ENCODE data around the gene PRKG1. TPM values are rescaled to one million over a fixed set of nuclear protein-coding genes. Genes with fewer than 3 reads are reported as not detected.

Gene PRKG1
- total RNA-seq, 4 donors from 2014 or later: 1.2 to 6.5 (median 2.7) TPM

GRCh38 chr10:51800725-51801424, 726.6 kb downstream of the PRKG1 start:
- no peaks in the 10 kb centered on the region for H3K4me1 ChIP-seq
- H3K9me3 ChIP-seq: no peaks in the 10 kb centered on the region
- 75% methylated on average over 4 of the region's 4 CpGs for WGBS
- TF ChIP-seq EP300 (IDR thresholded peaks at IDR 0.05) (no peak), POLR2AphosphoS5 (IDR thresholded peaks at IDR 0.05) (no peak), POLR2A (IDR thresholded peaks at IDR 0.05) (no peak)
- TF ChIP-seq, protein P1, sequence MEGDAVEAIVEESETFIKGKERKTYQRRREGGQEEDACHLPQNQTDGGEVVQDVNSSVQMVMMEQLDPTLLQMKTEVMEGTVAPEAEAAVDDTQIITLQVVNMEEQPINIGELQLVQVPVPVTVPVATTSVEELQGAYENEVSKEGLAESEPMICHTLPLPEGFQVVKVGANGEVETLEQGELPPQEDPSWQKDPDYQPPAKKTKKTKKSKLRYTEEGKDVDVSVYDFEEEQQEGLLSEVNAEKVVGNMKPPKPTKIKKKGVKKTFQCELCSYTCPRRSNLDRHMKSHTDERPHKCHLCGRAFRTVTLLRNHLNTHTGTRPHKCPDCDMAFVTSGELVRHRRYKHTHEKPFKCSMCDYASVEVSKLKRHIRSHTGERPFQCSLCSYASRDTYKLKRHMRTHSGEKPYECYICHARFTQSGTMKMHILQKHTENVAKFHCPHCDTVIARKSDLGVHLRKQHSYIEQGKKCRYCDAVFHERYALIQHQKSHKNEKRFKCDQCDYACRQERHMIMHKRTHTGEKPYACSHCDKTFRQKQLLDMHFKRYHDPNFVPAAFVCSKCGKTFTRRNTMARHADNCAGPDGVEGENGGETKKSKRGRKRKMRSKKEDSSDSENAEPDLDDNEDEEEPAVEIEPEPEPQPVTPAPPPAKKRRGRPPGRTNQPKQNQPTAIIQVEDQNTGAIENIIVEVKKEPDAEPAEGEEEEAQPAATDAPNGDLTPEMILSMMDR (IDR thresholded peaks at IDR 0.05): no peak
- H3K4me3 ChIP-seq: no peak overlapping the region
- H3K27me3 ChIP-seq: no peaks in the 10 kb centered on the region
- DNase-seq (ENCODE audit: low spot score in 2 of 2): no peak
- H3K36me3 ChIP-seq: no peaks in the 10 kb centered on the region
- H3K27ac ChIP-seq: no peak overlapping the region

DNA sequence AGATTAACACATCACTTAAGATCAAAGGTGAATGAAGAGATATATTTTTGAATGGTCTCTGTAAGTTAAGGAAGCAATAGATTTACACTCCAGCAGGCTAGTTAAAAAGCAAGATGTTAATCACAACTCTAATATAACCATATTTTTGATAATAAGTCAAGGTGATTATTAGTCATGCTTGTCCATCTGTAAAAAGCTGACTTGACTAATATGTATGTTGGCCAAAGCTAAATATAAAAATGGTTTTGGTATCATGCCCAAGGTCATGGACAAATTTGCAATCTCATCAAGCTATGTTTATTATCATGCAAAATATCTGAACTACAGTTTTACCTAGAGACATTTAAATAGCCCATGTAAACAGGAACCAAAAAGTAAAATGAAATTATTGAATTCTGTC, 727.7 kb downstream of the PRKG1 start:
- Histone ChIP-seq H3K27ac (no peak overlapping the region), H3K4me1 (no peaks in the 10 kb centered on the region), H3K27me3 (no peaks in the 10 kb centered on the region), H3K36me3 (no peaks in the 10 kb centered on the region), H3K4me3 (no peak overlapping the region), H3K9me3 (no peaks in the 10 kb centered on the region)
- no peak for DNase-seq (ENCODE audit: low spot score in 2 of 2)
- no peak for TF ChIP-seq POLR2AphosphoS5 (IDR thresholded peaks at IDR 0.05)
- TF ChIP-seq, protein P1 (IDR thresholded peaks at IDR 0.05): no peak
- TF ChIP-seq EP300 (IDR thresholded peaks at IDR 0.05): no peak
- TF ChIP-seq POLR2A (IDR thresholded peaks at IDR 0.05): no peak

GRCh38 chr10:51804866-51805265, 730.6 kb downstream of the PRKG1 start:
- no peaks in the 10 kb centered on the region for H3K36me3 ChIP-seq
- DNase-seq (ENCODE audit: low spot score in 2 of 2): no peak

GRCh38 chr10:51806079-51806835, 732.0 kb downstream of the PRKG1 start:
- TF ChIP-seq POLR2A (IDR thresholded peaks at IDR 0.05): no peak
- TF ChIP-seq, protein P1 (IDR thresholded peaks at IDR 0.05): no peak
- no peak for TF ChIP-seq EP300 (IDR thresholded peaks at IDR 0.05)
- no peak for TF ChIP-seq POLR2AphosphoS5 (IDR thresholded peaks at IDR 0.05)
- DNase-seq (ENCODE audit: low spot score in 2 of 2): no peak
- Histone ChIP-seq H3K27ac (no peak overlapping the region), H3K4me1 (no peaks in the 10 kb centered on the region), H3K36me3 (no peaks in the 10 kb centered on the region), H3K9me3 (no peaks in the 10 kb centered on the region), H3K27me3 (no peaks in the 10 kb centered on the region), H3K4me3 (no peak overlapping the region)
- WGBS: 89% methylated on average over 5 of the region's 5 CpGs

More at GRCh38 chr10:51804866-51805265, 730.6 kb downstream of the PRKG1 start:
- TF ChIP-seq, protein P1 (IDR thresholded peaks at IDR 0.05): no peak
- H3K27me3 ChIP-seq: no peaks in the 10 kb centered on the region
- no peaks in the 10 kb centered on the region for H3K9me3 ChIP-seq
- 76% methylated on average over 3 of the region's 3 CpGs for WGBS
- no peaks in the 10 kb centered on the region for H3K4me1 ChIP-seq
- H3K27ac ChIP-seq: no peak overlapping the region
- H3K4me3 ChIP-seq: no peak overlapping the region

DNA sequence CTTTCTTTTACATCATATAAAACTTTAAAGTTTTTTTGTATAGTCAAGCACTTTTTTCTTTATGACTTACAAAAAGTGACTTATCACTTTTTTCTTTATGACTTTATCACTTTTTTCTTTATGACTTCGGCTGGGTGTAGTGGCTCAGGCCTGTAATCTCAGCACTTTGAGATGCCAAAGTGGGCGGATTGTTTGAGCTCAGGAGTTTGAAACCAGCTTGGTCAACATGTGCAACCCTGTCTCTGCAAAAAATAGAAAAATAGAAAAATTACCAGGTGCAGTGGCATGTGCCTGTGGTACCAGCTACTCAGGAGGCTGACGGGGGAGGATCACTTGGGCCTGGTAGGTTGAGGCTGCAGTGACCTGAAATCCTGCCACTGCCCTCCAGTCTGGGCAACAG, 733.9 kb downstream of the PRKG1 start:
- Histone ChIP-seq H3K9me3 (no peaks in the 10 kb centered on the region), H3K36me3 (no peaks in the 10 kb centered on the region), H3K27ac (no peak overlapping the region), H3K4me3 (no peak overlapping the region), H3K4me1 (no peaks in the 10 kb centered on the region), H3K27me3 (no peaks in the 10 kb centered on the region)
- no peak for DNase-seq (ENCODE audit: low spot score in 2 of 2)
- TF ChIP-seq POLR2AphosphoS5 (IDR thresholded peaks at IDR 0.05): no peak
- no peak for TF ChIP-seq EP300 (IDR thresholded peaks at IDR 0.05)
- no peak for TF ChIP-seq POLR2A (IDR thresholded peaks at IDR 0.05)
- TF ChIP-seq, protein P1 (IDR thresholded peaks at IDR 0.05): no peak
- WGBS: 90% methylated on average over 3 of the region's 3 CpGs
